AG08396 (cell line): Measurements from ENCODE around the gene EMX2.
"Not testable (repeated sequence)": the region's sequence is repeated elsewhere in the genome, so short reads cannot be mapped to it uniquely, and the experiment has no call there.

ENCODE experiments used
- DNase-seq: peaks from one replicate; pipeline ENCODE4 v3.0.0; 2012; ENCODE audit warnings: low spot score, mixed read lengths

Gene EMX2

GRCh38 chr10:117542706-117543224 lies at the start of gene EMX2:
TSS of gene EMX2 (plus strand) at chr10:117542746. CDS start at chr10:117543268, 522 bp downstream.
- no peak for DNase-seq

GRCh38 chr10:117496031-117496430 lies 46.5 kb upstream of the EMX2 start:
- no peak for DNase-seq

GRCh38 chr10:117496616-117497028 lies 45.9 kb upstream of the EMX2 start:
- peak; percentile 87 for DNase-seq

GRCh38 chr10:117497736-117498135 lies 44.8 kb upstream of the EMX2 start:
- no peak for DNase-seq

- no peak for DNase-seq
Observed at GRCh38 chr10:117499248-117500105, 43.1 kb upstream of the EMX2 start.

- no peak for DNase-seq
Observed at GRCh38 chr10:117500456-117500855, 42.1 kb upstream of the EMX2 start.

GRCh38 chr10:117501460-117502035 lies 41.0 kb upstream of the EMX2 start:
- no peak for DNase-seq

GRCh38 chr10:117502421-117503243 lies 39.9 kb upstream of the EMX2 start:
- no peak for DNase-seq

- DNase-seq, result no peak
Observed at GRCh38 chr10:117503244-117504205, 39.0 kb upstream of the EMX2 start.

GRCh38 chr10:117504562-117504961 lies 38.0 kb upstream of the EMX2 start:
- no peak for DNase-seq

GRCh38 chr10:117507081-117507480 lies 35.5 kb upstream of the EMX2 start:
- DNase-seq, result not testable (repeated sequence)

GRCh38 chr10:117509573-117509972 lies 33.0 kb upstream of the EMX2 start:
- DNase-seq, result no peak

GRCh38 chr10:117511601-117512390 lies 30.8 kb upstream of the EMX2 start:
- no peak for DNase-seq

GRCh38 chr10:117514971-117515370 lies 27.6 kb upstream of the EMX2 start:
- no peak for DNase-seq

- no peak for DNase-seq
Observed at GRCh38 chr10:117516681-117517080, 25.9 kb upstream of the EMX2 start.

- DNase-seq, result no peak
Observed at GRCh38 chr10:117518246-117518645, 24.3 kb upstream of the EMX2 start.

GRCh38 chr10:117519286-117519685 lies 23.3 kb upstream of the EMX2 start:
- no peak for DNase-seq

- DNase-seq, result no peak
Observed at GRCh38 chr10:117519879-117520278, 22.7 kb upstream of the EMX2 start.

- DNase-seq, result no peak
Observed at GRCh38 chr10:117530791-117531190, 11.8 kb upstream of the EMX2 start.

- no peak for DNase-seq
Observed at GRCh38 chr10:117531371-117532002, 11.1 kb upstream of the EMX2 start.
